Colonic mucosa (tissue), 4 donors: ENCODE measurements around the gene HSD11B1L. TPM values are rescaled to one million over a fixed set of nuclear protein-coding genes. Genes with fewer than 3 reads are reported as not detected.

Experiments used
- DNase-seq: peaks from one replicate; pipeline ENCODE4 v3.0.0-alpha.2; 2020
- H3K27ac ChIP-seq: fragments of 200-600 bp; one replicate; pipeline ENCODE4 v1.8.0; 2021
- H3K27me3 ChIP-seq: fragments of 200-600 bp; one replicate; pipeline ENCODE4 v1.8.0; 2021
- H3K36me3 ChIP-seq: fragments of 200-600 bp; one replicate; pipeline ENCODE4 v1.8.0; 2021
- H3K4me1 ChIP-seq: fragments of 200-600 bp; one replicate; pipeline ENCODE4 v1.8.0; 2021; ENCODE audit warnings: mild to moderate bottlenecking
- H3K4me3 ChIP-seq: fragments of 200-600 bp; one replicate; pipeline ENCODE4 v1.8.0; 2021
- H3K9ac ChIP-seq, 2 donors: one replicate each; pipeline ENCODE4 v1.7.0; 2013; ENCODE audit warnings: control low read depth in 2 of 2, low read depth in 2 of 2, low read length in 2 of 2
- H3K9me3 ChIP-seq: fragments of 200-600 bp; one replicate; pipeline ENCODE4 v1.8.0; 2021
- intact Hi-C: fragments of 100-400 bp; cut with DNase I; formaldehyde crosslinking; loops from one replicate; pipeline ENCODE4 v1.14.1; 2022
- total RNA-seq, 2 donors: library from RNA; stranded (reverse); fragmentation: NEBNext Ultra II Directional in 1 of 2; extraction: Animal tissue kit (Norgen Biotek cat#: 25700) in 1 of 2; gene quantifications; one replicate each; pipeline ENCODE4 v1.2.1, GENCODE V29; 2021
- TF ChIP-seq, protein P1 (sequence below): fragments of 200-600 bp; IDR thresholded peaks from one replicate; pipeline ENCODE4 v1.8.0; 2022; ENCODE audit warnings: antibody characterized with exemption, mild to moderate bottlenecking
- donor health status: healthy.
- donor health status: DM: no; HTN: no; CAD: no.
- donor health status: DM: no; HTN: no; CAD: no.

HSD11B1L gene
- total RNA-seq, 2 donors from 2014 or later: 3.2 to 3.4 TPM

GRCh38 chr19:5678071-5678718 lies 2.6 kb upstream of the HSD11B1L start:
- Histone ChIP-seq H3K9me3 (no peaks in the 10 kb centered on the region), H3K4me1 (peaks cover 7% of the 10 kb centered on the region), H3K9ac (no peak overlapping the region), H3K36me3 (no peaks in the 10 kb centered on the region), H3K27ac (no peak overlapping the region), H3K4me3 (no peak overlapping the region), H3K27me3 (no peaks in the 10 kb centered on the region)
- TF ChIP-seq, protein P1, sequence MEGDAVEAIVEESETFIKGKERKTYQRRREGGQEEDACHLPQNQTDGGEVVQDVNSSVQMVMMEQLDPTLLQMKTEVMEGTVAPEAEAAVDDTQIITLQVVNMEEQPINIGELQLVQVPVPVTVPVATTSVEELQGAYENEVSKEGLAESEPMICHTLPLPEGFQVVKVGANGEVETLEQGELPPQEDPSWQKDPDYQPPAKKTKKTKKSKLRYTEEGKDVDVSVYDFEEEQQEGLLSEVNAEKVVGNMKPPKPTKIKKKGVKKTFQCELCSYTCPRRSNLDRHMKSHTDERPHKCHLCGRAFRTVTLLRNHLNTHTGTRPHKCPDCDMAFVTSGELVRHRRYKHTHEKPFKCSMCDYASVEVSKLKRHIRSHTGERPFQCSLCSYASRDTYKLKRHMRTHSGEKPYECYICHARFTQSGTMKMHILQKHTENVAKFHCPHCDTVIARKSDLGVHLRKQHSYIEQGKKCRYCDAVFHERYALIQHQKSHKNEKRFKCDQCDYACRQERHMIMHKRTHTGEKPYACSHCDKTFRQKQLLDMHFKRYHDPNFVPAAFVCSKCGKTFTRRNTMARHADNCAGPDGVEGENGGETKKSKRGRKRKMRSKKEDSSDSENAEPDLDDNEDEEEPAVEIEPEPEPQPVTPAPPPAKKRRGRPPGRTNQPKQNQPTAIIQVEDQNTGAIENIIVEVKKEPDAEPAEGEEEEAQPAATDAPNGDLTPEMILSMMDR: no peak
- DNase-seq: no peak
- intact Hi-C loops: no loop called here

DNA sequence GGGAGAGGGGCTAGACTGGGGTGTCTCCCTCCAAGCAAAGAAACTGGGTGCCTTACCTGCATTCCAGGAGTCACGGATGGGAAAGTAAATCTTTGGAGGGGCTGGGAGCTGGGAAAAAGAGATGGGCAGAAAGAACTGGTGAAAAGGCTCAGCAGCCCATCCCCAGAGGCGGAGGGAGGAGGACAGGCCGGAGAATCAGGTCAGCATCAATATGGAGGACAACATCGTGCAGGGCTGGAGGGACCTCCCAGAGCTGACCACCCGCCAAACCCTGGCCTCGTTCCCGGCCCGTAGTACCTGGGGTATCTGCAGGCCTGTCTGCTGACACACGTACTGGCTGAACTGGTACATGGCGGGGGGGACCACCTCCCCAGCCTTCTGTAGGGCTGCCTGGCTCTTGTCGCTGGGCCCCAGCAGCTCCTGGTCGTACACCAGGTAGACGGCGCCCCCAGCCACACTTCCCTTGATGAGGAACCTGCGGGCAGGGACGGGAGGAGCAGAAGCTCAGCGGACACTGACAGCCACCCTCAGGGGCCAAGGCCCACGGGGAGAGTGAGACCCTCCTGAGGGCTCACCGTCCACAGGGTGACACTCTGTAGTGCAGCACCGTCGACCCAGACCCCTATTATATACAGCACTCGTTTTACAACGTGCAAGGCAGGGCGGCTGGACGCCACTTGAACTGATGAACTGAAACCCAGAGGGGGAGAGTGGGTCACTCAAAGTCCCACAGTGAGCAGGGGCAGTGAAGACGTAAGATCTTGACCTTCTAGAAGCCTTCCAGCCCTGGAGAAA lies 1.3 kb upstream of the HSD11B1L start:
- Histone ChIP-seq H3K27ac (peak overlapping the region; percentile 78), H3K9me3 (no peaks in the 10 kb centered on the region), H3K36me3 (no peaks in the 10 kb centered on the region), H3K4me1 (peaks cover 7% of the 10 kb centered on the region), H3K9ac (peak overlapping the region; percentile 89 to 94), H3K4me3 (peak overlapping the region; percentile 90), H3K27me3 (no peaks in the 10 kb centered on the region)
- no peak for DNase-seq
- intact Hi-C loops: no loop called here
- TF ChIP-seq, protein P1: no peak

- intact Hi-C loops: no loop called here
- peak overlapping the region; percentile 90 for H3K4me3 ChIP-seq
- no peaks in the 10 kb centered on the region for H3K36me3 ChIP-seq
- peak overlapping the region; percentile 78 for H3K27ac ChIP-seq
- peak overlapping the region; percentile 89 to 94 for H3K9ac ChIP-seq
- H3K9me3 ChIP-seq: no peaks in the 10 kb centered on the region
- H3K27me3 ChIP-seq: no peaks in the 10 kb centered on the region
- TF ChIP-seq, protein P1: no peak
- peaks cover 7% of the 10 kb centered on the region for H3K4me1 ChIP-seq
- DNase-seq: no peak
Observed at GRCh38 chr19:5680084-5680436, 767 bp upstream of the HSD11B1L start.

GRCh38 chr19:5681391-5682106 lies 722 bp downstream of the HSD11B1L start:
- intact Hi-C loops: no loop called here
- H3K9ac ChIP-seq: peak overlapping the region; percentile 51 to 55

DNA sequence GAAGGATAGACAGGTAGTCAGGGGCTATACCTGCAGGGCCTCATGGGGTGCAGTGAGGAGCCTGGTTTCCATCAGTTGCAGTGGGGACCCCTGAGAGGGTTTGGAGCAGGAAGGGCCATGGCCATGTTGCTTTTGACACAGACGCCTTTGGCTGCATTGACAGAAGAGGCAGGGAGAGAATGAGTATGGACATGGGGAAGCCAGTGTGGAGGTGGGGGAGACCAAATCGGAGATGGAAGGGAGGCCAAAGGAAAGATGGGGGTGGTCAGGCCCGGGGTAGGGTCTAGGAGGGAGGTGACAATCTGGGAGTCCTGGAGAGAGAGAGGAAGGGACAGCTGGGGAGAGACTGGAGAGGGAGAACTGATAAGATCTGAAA lies 1.3 kb downstream of the HSD11B1L start:
- TF ChIP-seq, protein P1: no peak
- H3K9ac ChIP-seq: no peak overlapping the region
- H3K36me3 ChIP-seq: no peaks in the 10 kb centered on the region
- H3K27me3 ChIP-seq: no peaks in the 10 kb centered on the region
- peaks cover 7% of the 10 kb centered on the region for H3K4me1 ChIP-seq
- no peak overlapping the region for H3K27ac ChIP-seq
- DNase-seq: no peak
- intact Hi-C loops: no loop called here
- no peak overlapping the region for H3K4me3 ChIP-seq
- no peaks in the 10 kb centered on the region for H3K9me3 ChIP-seq

More at GRCh38 chr19:5681391-5682106, 722 bp downstream of the HSD11B1L start:
- TF ChIP-seq, protein P1: no peak
- Histone ChIP-seq H3K4me1 (peaks cover 7% of the 10 kb centered on the region), H3K4me3 (peak overlapping the region; percentile 90), H3K27ac (no peak overlapping the region), H3K27me3 (no peaks in the 10 kb centered on the region), H3K36me3 (no peaks in the 10 kb centered on the region), H3K9me3 (no peaks in the 10 kb centered on the region)
- DNase-seq: no peak
